Measurements from ENCODE around the gene ADARB1.

Gene ADARB1

GRCh38 chr21:45118099-45118498 lies 43.7 kb downstream of the ADARB1 start:
- H3K4me3 ChIP-seq (replicated peaks; ENCODE audit: low read depth, low read length) = no peak overlapping the region
- DNase-seq (ENCODE audit: low read depth) = no peak
- TF ChIP-seq CTCF (IDR thresholded peaks at IDR 0.05; ENCODE audit: low read length, missing control alignments) = no peak

- no peak for TF ChIP-seq CTCF (IDR thresholded peaks at IDR 0.05; ENCODE audit: low read length, missing control alignments)
- no peak overlapping the region for H3K4me3 ChIP-seq (replicated peaks; ENCODE audit: low read depth, low read length)
- no peak for DNase-seq (ENCODE audit: low read depth)
Observed at GRCh38 chr21:45119812-45120211, 45.4 kb downstream of the ADARB1 start.

- no peak for DNase-seq (ENCODE audit: low read depth)
- H3K4me3 ChIP-seq (replicated peaks; ENCODE audit: low read depth, low read length) = no peak overlapping the region
- no peak for TF ChIP-seq CTCF (IDR thresholded peaks at IDR 0.05; ENCODE audit: low read length, missing control alignments)
Observed at GRCh38 chr21:45120975-45121374, 46.6 kb downstream of the ADARB1 start.

GRCh38 chr21:45122030-45122429 lies 47.6 kb downstream of the ADARB1 start:
- TF ChIP-seq CTCF (IDR thresholded peaks at IDR 0.05; ENCODE audit: low read length, missing control alignments) = no peak
- H3K4me3 ChIP-seq (replicated peaks; ENCODE audit: low read depth, low read length) = no peak overlapping the region
- no peak for DNase-seq (ENCODE audit: low read depth)

GRCh38 chr21:45122432-45123132 lies 48.2 kb downstream of the ADARB1 start:
- no peak overlapping the region for H3K4me3 ChIP-seq (replicated peaks; ENCODE audit: low read depth, low read length)
- no peak for TF ChIP-seq CTCF (IDR thresholded peaks at IDR 0.05; ENCODE audit: low read length, missing control alignments)

GRCh38 chr21:45123440-45123839 lies 49.1 kb downstream of the ADARB1 start:
- no peak overlapping the region for H3K4me3 ChIP-seq (replicated peaks; ENCODE audit: low read depth, low read length)
- DNase-seq (ENCODE audit: low read depth) = no peak
- no peak for TF ChIP-seq CTCF (IDR thresholded peaks at IDR 0.05; ENCODE audit: low read length, missing control alignments)

More at GRCh38 chr21:45122432-45123132, 48.2 kb downstream of the ADARB1 start:
- DNase-seq (ENCODE audit: low read depth) = no peak

GRCh38 chr21:45124596-45124995 lies 50.2 kb downstream of the ADARB1 start:
- no peak overlapping the region for H3K4me3 ChIP-seq (replicated peaks; ENCODE audit: low read depth, low read length)
- no peak for DNase-seq (ENCODE audit: low read depth)
- no peak for TF ChIP-seq CTCF (IDR thresholded peaks at IDR 0.05; ENCODE audit: low read length, missing control alignments)
